Peyer's patch (tissue), 4 donors: ENCODE results near the gene TACO1.

Source experiments
- POLR2A ChIP-seq, 2 donors: fragments of 450-650 bp; IDR thresholded peaks; one replicate each; pipeline ENCODE4 v1.5.1; 2017; ENCODE audit warnings: antibody characterized with exemption in 2 of 2, mild to moderate bottlenecking in 2 of 2, moderate library complexity in 2 of 2
- TF ChIP-seq, protein P1 (sequence below), 6 experiments: fragments of 450-650 bp in 4 of 6; fragments of 200-600 bp in 2 of 6; sonication (generic) in 1 of 6; IDR thresholded peaks; one replicate each; pipeline ENCODE4 v1.5.1; 2017 to 2019; ENCODE audit warnings: antibody characterized with exemption in 6 of 6, mild to moderate bottlenecking in 3 of 6, moderate library complexity in 1 of 6

- TF ChIP-seq, protein P1, sequence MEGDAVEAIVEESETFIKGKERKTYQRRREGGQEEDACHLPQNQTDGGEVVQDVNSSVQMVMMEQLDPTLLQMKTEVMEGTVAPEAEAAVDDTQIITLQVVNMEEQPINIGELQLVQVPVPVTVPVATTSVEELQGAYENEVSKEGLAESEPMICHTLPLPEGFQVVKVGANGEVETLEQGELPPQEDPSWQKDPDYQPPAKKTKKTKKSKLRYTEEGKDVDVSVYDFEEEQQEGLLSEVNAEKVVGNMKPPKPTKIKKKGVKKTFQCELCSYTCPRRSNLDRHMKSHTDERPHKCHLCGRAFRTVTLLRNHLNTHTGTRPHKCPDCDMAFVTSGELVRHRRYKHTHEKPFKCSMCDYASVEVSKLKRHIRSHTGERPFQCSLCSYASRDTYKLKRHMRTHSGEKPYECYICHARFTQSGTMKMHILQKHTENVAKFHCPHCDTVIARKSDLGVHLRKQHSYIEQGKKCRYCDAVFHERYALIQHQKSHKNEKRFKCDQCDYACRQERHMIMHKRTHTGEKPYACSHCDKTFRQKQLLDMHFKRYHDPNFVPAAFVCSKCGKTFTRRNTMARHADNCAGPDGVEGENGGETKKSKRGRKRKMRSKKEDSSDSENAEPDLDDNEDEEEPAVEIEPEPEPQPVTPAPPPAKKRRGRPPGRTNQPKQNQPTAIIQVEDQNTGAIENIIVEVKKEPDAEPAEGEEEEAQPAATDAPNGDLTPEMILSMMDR (IDR thresholded peaks at IDR 0.05), result no peak
- no peak for TF ChIP-seq POLR2A (IDR thresholded peaks at IDR 0.05)
Measured at GRCh38 chr17:63610854-63611253, 10.2 kb downstream of the TACO1 start.
